Endothelial cell of umbilical vein (primary cell): Measurements from ENCODE around the gene SYNGAP1. TPM values are rescaled to one million over a fixed set of nuclear protein-coding genes. Genes with fewer than 3 reads are reported as not detected.
A peak's percentile ranks its signal among the peaks of the same experiment; 100 is the strongest.

ENCODE experiments used
- BruUV-seq: library from RNA; stranded (reverse); fragments of 400-500 nt; replicated peaks from 2 replicates; lab custom pipeline; 2021; lab: Mats Ljungman, UMichigan
- CTCF ChIA-PET: fragments of 300-600, 350-600 bp; sonication (Branson Sonifier 250); formaldehyde crosslinking; loops from one replicate; lab custom pipeline; 2021; ENCODE audit warnings: antibody characterized with exemption, inconsistent platforms; lab: Charles Lee
- POLR2A ChIA-PET: fragments of 300-600, 350-600 bp; sonication (Branson Sonifier 250); formaldehyde crosslinking; loops from one replicate; lab custom pipeline; 2021; ENCODE audit warnings: antibody characterized with exemption, inconsistent platforms; lab: Charles Lee
- DNase-seq: peaks from one replicate; pipeline ENCODE4 v3.0.0-alpha.2; 2011; ENCODE audit warnings: low read depth, low spot score
- FAIRE-seq: peaks from 2 replicates; lab custom pipeline; 2011; peaks lifted over from hg19 to GRCh38; lab: Jason Lieb, UNC
- H2AFZ ChIP-seq: 2 replicates; pipeline ENCODE4 v1.6.0; 2012; ENCODE audit warnings: low read depth, low read length, control low read depth, inconsistent platforms
- H3K27ac ChIP-seq: 2 replicates; pipeline ENCODE4 v1.5.1; 2011; ENCODE audit warnings: low read depth, mild to moderate bottlenecking, control low read depth, low read length, moderate library complexity; ENCODE audit not compliant: insufficient read depth
- H3K27me3 ChIP-seq, 2 experiments: 2 replicates each; pipeline versions ENCODE4 v1.6.0 to v1.6.1; 2011; ENCODE audit warnings: low read length in 2 of 2, mixed read lengths in 1 of 2; ENCODE audit not compliant: control insufficient read depth in 2 of 2, insufficient read depth in 2 of 2
- H3K36me3 ChIP-seq, 2 experiments: 2 replicates in 1 of 2; 3 replicates in 1 of 2; pipeline ENCODE4 v1.5.1; 2011; ENCODE audit warnings: low read length in 2 of 2, mild to moderate bottlenecking in 1 of 2, moderate library complexity in 1 of 2; ENCODE audit not compliant: control insufficient read depth in 2 of 2, insufficient read depth in 2 of 2; ENCODE audit errors: extremely low read depth in 1 of 2
- H3K4me1 ChIP-seq: 3 replicates; pipeline ENCODE4 v1.5.1; 2011; ENCODE audit warnings: mild to moderate bottlenecking, low read length; ENCODE audit not compliant: control insufficient read depth, insufficient read depth; ENCODE audit errors: extremely low read depth
- H3K4me2 ChIP-seq: 2 replicates; pipeline ENCODE4 v1.6.1; 2011; ENCODE audit warnings: low read length, control low read depth, mixed read lengths; ENCODE audit not compliant: insufficient read depth
- H3K4me3 ChIP-seq, 3 experiments: fragments of 200-600 bp in 1 of 3; sonication (generic), shearing (Covaris generic) in 1 of 3; replicated peaks in 1 of 3; 2 replicates each; pipeline ENCODE4 v1.5.1; 2011 to 2016; ENCODE audit warnings: control low read depth in 3 of 3, low read length in 3 of 3, mild to moderate bottlenecking in 2 of 3, inconsistent platforms in 1 of 3, low read depth in 1 of 3, moderate library complexity in 1 of 3; ENCODE audit not compliant: insufficient read depth in 1 of 3
- H3K79me2 ChIP-seq: 2 replicates; pipeline ENCODE4 v1.6.0; 2012; ENCODE audit warnings: low read length, inconsistent platforms; ENCODE audit not compliant: control insufficient read depth, insufficient read depth
- H3K9ac ChIP-seq: replicated peaks from 2 replicates; pipeline ENCODE3; 2011; ENCODE audit warnings: low read length, control low read depth; ENCODE audit not compliant: insufficient read depth; ENCODE audit errors: extremely low read depth
- H3K9me1 ChIP-seq: replicated peaks from 3 replicates; pipeline ENCODE4 v1.6.0; 2011; ENCODE audit warnings: mild to moderate bottlenecking, low read length; ENCODE audit not compliant: control insufficient read depth, insufficient read depth; ENCODE audit errors: extremely low read depth
- H3K9me3 ChIP-seq: replicated peaks from 2 replicates; pipeline ENCODE4 v1.5.1; 2012; ENCODE audit warnings: low read length, inconsistent platforms; ENCODE audit not compliant: control insufficient read depth, insufficient read depth
- H4K20me1 ChIP-seq: replicated peaks from 2 replicates; pipeline ENCODE3; 2011; ENCODE audit warnings: mild to moderate bottlenecking, low read length; ENCODE audit not compliant: control insufficient read depth, insufficient read depth; ENCODE audit errors: extremely low read depth
- CTCF ChIP-seq, 2 donors: IDR thresholded peaks; 1 replicate in 1 of 2; 2 replicates in 1 of 2; pipeline ENCODE4 v1.5.1; 2011; ENCODE audit warnings: low read length in 2 of 2, mild to moderate bottlenecking in 2 of 2, moderate library complexity in 2 of 2, control low read depth in 1 of 2, inconsistent platforms in 1 of 2, low read depth in 1 of 2; ENCODE audit not compliant: insufficient read depth in 1 of 2; ENCODE audit errors: extremely low read depth in 1 of 2
- EZH2 ChIP-seq: IDR thresholded peaks from 2 replicates; pipeline ENCODE4 v1.6.1; 2012; ENCODE audit warnings: borderline replicate concordance, low read depth, mild to moderate bottlenecking, moderate library complexity, low read length, inconsistent platforms; ENCODE audit not compliant: severe bottlenecking
- FOS ChIP-seq: IDR thresholded peaks from 2 replicates; pipeline ENCODE4 v1.6.1; 2011; ENCODE audit warnings: mild to moderate bottlenecking, low read length, moderate library complexity, borderline replicate concordance; ENCODE audit not compliant: insufficient read depth
- GATA2 ChIP-seq: IDR thresholded peaks from 2 replicates; pipeline ENCODE4 v1.7.0; 2011; ENCODE audit warnings: low read depth, mild to moderate bottlenecking, moderate library complexity, mixed read lengths, low read length; ENCODE audit not compliant: insufficient read length, insufficient read depth
- JUN ChIP-seq: IDR thresholded peaks from 2 replicates; pipeline ENCODE4 v1.6.1; 2011; ENCODE audit warnings: borderline replicate concordance, low read depth; ENCODE audit not compliant: insufficient read length, insufficient read depth
- MAX ChIP-seq: IDR thresholded peaks from 2 replicates; pipeline ENCODE4 v1.6.1; 2011; ENCODE audit not compliant: insufficient read depth, insufficient read length
- MYC ChIP-seq: IDR thresholded peaks from one replicate; pipeline ENCODE4 v1.6.1; 2011; ENCODE audit warnings: mild to moderate bottlenecking, low read depth, low read length
- POLR2A ChIP-seq: IDR thresholded peaks from 2 replicates; pipeline ENCODE4 v1.6.1; 2012; ENCODE audit warnings: low read depth, mild to moderate bottlenecking, control low read depth, low read length
- POLR2AphosphoS5 ChIP-seq: IDR thresholded peaks from 2 replicates; pipeline ENCODE4 v1.6.1; 2012; ENCODE audit warnings: low read depth, mild to moderate bottlenecking, control low read depth, low read length, moderate library complexity; ENCODE audit not compliant: insufficient read depth
- dilution Hi-C: fragments of 300-500 bp; cut with MboI; formaldehyde crosslinking; loops from one replicate; pipeline ENCODE4 v1.15.0; 2019; ENCODE audit warnings: low sequenced_read_pairs; ENCODE audit not compliant: extremely low pct_ligation_motif_present
- intact Hi-C: fragments of 100-400 bp; cut with micrococcal nuclease; formaldehyde crosslinking; loops from one replicate; pipeline ENCODE4 v1.10.0; 2022
- polyA plus RNA-seq, 4 experiments: library from polyadenylated mRNA; depleted of rRNA in 3 of 4; stranded (reverse) in 3 of 4; unstranded in 1 of 4; fragments of >200 nt; gene quantifications; 2 replicates each; pipeline versions ENCODE4 v1.2.1 to v1.2.3, GENCODE V29; 2011 to 2012; ENCODE audit warnings: missing spikeins in 1 of 4
- total RNA-seq: library from RNA; stranded (reverse); gene quantifications from 2 replicates; pipeline ENCODE4 v1.2.3, GENCODE V29; 2021

Gene SYNGAP1
- total and polyA plus RNA-seq, 2 donors (not counting 3 experiments of a cell fraction or from before 2014, with no cell fraction given), result 7.3 to 15.1 TPM

GRCh38 chr6:33410711-33411631 is 8.9 kb upstream of the SYNGAP1 start, which contains the start of gene PHF1:
Gene PHF1, plus strand, starts transcription at chr6:33411014. Its CDS starts 1,250 bp downstream, at chr6:33412264.
- Histone ChIP-seq H3K27ac (peak within 1 kb of the TSS; percentile 73), H3K79me2 (peaks cover 2% of the 10 kb centered on the region), H3K4me1 (peaks cover 10% of the 10 kb centered on the region), H3K4me2 (peak within 1 kb of the TSS; percentile 86), H4K20me1 (no peaks in the 10 kb centered on the region), H3K9ac (peak within 1 kb of the TSS; percentile 77), H2AFZ (peak within 1 kb of the TSS; percentile 96), H3K9me3 (no peaks in the 10 kb centered on the region), H3K9me1 (no peaks in the 10 kb centered on the region), H3K27me3 (no peaks in the 10 kb centered on the region), H3K4me3 (peak within 1 kb of the TSS; percentile 73 to 85 (median 78)), H3K36me3 (peaks cover 4 to 25% of the 10 kb centered on the region in 2 experiments)
- peak; percentile 46 for DNase-seq
- dilution Hi-C loops, result no loop called here
- BruUV-seq, result no TSS peak
- CTCF ChIA-PET, result interaction anchor here (0.6 to 1.9 kb wide), 3 partner anchors 14 to 213 kb away, joined by 3 to 6 read pairs (median 4); no protein-coding TSS in a partner anchor
- TF ChIP-seq EZH2 (no peak), GATA2 (no peak), JUN (no peak), CTCF (IDR thresholded peaks at IDR 0.05; ENCODE audit: extremely low read depth in 1 of 2, insufficient read depth in 1 of 2, low read depth in 1 of 2, low read length in 2 of 2) (no peak), MYC (no peak), FOS (no peak), MAX (no peak), POLR2AphosphoS5 (no peak), POLR2A (no peak)
- POLR2A ChIA-PET, result no interaction called here
- no peak for FAIRE-seq
- intact Hi-C loops, result loop anchor here (1.0 to 10.0 kb wide), 6 partner anchors 7 to 436 kb away; partner anchors contain the start of genes CUTA, KIFC1, RXRB and SLC39A7
